ENCODE measurements around the gene TMEM212.

GRCh38 chr3:171878461-171879225 is 35.5 kb downstream of the TMEM212 start:
- no peak for TF ChIP-seq POLR2A (IDR thresholded peaks at IDR 0.05; ENCODE audit: extremely low read depth, insufficient read length)
- TF ChIP-seq CTCF (IDR thresholded peaks at IDR 0.05; ENCODE audit: low read depth, low read length): no peak
- no peak for TF ChIP-seq MAX (IDR thresholded peaks at IDR 0.05; ENCODE audit: low read depth, low read length)
- TF ChIP-seq MYC (IDR thresholded peaks at IDR 0.05; ENCODE audit: low read depth, low read length): no peak

All from NB4 (cell line).